HG02763 (cell line): ENCODE data around the gene RNF213.

Source experiments
- ATAC-seq: cut with Tn5 transposase; IDR thresholded peaks from one replicate; pipeline ENCODE4 v1.9.1; 2021; ENCODE audit warnings: mild to moderate bottlenecking, moderate library complexity; ENCODE audit not compliant: unreplicated experiment

Gene RNF213

GRCh38 chr17:80260791-80261158 is at the start of gene RNF213:
TSS of gene RNF213 (plus strand) at chr17:80260852. CDS start at chr17:80263682, 2,830 bp downstream.
- ATAC-seq, result peak; percentile 36

- ATAC-seq, result no peak
Measured at GRCh38 chr17:80212109-80212508, 48.5 kb upstream of the RNF213 start.

DNA sequence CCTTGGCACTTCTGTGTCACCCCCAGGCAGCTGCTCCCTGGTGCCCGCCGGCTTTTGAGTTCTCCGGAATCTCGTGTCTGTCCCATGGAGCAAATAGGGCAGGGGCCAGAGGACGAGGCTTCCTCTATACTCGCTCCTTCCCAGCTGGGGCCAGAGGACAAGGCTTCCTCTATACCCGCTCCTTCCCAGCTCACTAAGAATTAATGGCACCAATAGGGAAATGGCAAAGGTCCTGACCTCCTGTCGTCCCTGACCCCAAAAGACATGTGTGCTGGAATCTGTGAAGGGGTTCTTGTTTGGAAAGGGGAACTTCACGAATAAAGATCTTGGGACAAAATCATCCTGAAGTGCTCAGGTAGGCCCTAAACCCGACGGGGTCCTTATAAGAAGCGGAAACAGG is 48.1 kb upstream of the RNF213 start:
- no peak for ATAC-seq

DNA sequence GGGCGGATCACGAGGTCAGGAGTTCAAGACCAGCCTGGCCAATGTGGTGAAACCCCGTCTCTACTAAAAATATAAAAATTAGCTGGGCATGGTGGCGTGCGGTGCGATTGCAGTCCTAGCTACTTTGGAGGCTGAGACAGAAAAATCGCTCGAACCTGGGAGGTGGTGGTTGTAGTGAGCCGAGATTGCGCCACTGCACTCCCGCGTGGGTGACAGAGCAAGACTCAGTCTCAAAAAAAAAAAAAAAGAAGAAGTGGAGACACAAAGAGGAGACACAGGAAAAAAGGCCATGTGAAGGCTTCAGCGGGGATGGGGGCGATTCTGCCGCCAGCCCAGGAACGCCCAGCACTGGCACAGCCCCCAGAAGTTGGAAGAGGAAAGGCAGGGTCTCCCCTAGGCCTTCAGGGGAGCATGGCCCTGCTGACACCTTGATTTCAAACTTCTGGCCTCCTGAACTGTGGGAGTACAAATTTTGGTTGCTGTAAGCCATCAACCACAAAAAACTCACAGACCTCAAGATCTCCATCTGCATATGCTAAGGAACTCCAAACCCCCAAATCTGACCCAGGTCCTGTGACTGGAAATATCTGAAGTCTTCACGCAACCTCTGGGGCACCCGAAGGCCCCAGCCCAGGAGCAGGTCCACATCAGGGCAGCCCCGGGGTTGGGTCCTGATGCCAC is 47.5 kb upstream of the RNF213 start:
- no peak for ATAC-seq

DNA sequence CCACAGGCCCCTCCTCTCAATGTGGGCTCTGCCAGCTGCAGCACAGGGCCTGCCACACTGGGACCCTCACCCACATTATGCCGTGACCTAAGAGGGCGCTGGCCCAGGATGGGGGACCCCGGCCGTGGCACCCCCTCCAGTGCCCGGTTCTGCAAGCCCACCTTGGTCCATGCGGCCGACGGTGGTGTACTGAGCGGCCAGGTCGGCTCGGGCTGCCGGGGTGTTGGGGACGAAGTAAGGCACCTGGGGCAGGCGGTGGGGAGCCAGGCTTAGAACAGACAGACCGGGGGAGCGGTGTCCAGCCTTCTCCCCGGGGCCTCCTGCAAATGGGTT is 47.0 kb upstream of the RNF213 start:
- no peak for ATAC-seq

GRCh38 chr17:80214012-80214877 is 46.4 kb upstream of the RNF213 start:
- no peak for ATAC-seq

GRCh38 chr17:80214878-80215210 is 45.8 kb upstream of the RNF213 start:
- ATAC-seq, result no peak

GRCh38 chr17:80216473-80217456 is 43.9 kb upstream of the RNF213 start:
- no peak for ATAC-seq

DNA sequence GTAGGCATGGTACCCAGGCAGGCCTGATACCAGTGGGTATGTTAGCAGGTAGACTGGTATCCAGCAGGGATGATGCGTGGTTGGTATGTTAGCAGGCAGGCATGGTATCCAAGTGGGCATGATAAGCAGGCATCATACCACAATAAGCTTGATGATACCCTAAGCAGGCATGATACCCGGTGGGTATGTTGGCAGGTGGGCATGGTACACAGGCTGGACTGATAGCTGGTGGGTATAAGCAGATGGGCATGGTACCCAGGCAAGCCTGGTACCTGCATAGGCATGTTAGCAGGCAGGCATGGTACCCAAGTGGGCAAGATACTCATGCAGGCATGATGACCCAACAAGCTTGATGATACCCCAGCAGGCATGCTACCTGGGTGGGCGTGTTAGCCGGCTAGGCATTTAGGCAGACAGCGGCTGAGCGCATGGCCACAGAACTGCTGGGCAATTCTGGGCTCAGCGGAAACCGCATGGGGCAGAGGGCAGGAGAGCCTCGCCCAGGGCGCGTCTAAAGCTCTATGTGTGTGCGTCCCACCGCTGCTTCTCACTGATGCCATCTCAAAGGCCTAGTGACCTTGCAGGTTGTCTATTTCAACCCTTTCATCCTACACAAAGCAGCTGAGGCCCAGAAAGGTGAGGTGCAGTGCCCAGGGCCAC is 42.8 kb upstream of the RNF213 start:
- ATAC-seq, result no peak

DNA sequence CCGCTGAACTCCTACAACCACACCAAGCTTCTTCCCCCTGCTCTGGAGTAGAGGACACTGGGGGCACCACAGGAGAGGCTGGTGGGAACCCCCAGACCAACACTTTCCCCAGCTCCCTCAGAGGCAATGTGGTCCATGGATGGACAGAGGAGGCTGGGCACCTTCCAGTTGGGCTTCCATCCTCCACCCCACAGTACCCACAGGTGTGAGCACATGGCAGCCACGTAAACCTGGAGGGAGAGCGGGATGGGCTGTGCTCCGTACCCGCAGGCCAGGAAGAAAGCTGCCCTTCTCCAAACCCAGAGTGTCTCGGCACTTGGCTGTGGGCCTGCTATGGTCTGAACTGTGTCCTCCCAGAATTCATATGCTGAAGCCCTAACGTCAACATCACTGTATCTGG is 42.3 kb upstream of the RNF213 start:
- ATAC-seq, result no peak

GRCh38 chr17:80219013-80219762 is 41.5 kb upstream of the RNF213 start:
- peak; percentile 38 for ATAC-seq

DNA sequence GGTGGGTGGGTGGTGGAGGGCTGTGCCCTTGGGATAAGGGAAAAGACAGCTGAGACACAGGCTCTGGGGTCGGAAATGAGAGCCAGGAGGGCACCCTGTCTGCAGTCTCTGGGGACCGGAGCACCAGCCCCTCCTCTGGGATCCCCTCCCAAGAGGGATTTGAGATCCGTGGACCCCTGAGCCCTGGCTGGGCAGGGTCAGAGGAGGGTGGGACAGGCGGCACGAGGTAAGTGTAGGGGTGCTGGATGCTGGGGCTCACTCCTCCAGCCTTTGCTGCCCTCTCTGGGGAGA is 40.9 kb upstream of the RNF213 start:
- ATAC-seq, result no peak

DNA sequence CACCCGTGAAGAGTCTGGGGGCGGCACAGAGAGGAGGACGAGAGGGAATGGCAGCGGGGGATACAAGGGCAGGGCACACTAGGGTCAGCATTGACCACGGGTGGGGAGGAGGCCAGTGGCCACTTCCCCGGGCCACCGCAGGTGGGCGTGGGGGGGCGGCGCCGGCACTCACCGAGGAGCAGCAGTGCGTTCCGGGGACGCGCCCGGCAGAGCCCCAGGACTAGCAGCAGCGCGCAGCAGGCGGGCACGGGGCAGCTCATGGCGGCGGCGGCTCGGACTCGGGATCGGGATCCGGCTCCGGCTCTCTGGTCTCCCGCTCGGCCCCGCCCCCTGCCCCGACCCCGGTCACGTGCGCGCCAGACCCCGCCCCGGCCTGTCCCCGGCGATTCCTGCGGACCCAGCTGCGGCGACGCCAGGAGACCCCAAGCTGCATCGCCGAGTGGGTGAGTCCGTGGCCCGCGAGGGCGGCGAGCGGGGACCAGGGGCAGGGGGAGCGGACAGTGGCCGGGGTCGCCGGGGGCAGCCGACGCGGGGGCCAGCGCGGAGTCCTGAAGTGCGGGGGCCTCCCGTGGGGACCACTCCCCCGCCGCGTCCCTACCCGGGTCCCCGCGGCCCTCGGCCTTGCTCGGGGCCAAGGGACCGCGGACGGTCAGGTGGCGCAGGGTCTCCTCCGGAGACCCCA is 40.5 kb upstream of the RNF213 start, which contains the start of the genes SGSH and SLC26A11:
TSS of gene SGSH (minus strand) at position 280 of the 682 bp plus-strand sequence. CDS start at position 260, 20 bp downstream.
TSS of gene SLC26A11 (plus strand) at position 374 of the 682 bp plus-strand sequence. CDS start 1,134 bp downstream, outside the sequence.
- ATAC-seq, result peak; percentile 46

- ATAC-seq, result no peak
Measured at GRCh38 chr17:80220736-80221215, 39.9 kb upstream of the RNF213 start.

- no peak for ATAC-seq
Measured at GRCh38 chr17:80221351-80222105, 39.1 kb upstream of the RNF213 start.

GRCh38 chr17:80222376-80223141 is 38.1 kb upstream of the RNF213 start:
- ATAC-seq, result no peak

DNA sequence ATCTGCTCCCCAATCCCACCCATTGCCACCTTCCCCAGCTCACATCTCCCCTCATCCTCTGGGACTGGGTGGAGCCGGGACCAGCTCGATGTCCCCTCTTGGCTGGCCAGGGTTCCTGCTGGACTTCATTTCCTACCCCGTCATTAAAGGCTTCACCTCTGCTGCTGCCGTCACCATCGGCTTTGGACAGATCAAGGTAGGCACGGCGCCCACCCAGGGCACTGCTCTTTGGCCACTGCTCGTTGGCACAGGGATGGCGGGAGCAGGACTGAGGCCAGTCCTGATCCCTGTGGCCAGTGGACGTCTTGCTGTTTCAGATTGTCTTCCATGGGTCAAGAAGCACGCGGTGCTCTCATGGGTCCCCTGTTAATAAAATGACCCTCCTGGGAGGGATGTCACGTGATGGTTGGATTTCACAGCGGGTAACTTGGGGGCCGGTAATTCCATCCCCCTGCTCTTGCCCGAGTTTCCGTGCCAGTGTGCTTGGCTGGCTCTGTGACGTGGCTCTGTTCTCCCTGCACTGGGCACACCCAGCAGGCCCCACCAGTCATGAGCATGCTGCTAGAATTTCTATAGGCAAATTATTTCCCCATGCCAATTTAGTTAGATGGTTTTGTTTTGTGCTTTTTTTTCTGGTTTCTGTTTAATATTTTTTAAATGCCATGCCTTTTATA is 37.4 kb upstream of the RNF213 start:
- ATAC-seq, result no peak
